ENCODE data around the gene INPP5D.

DNA sequence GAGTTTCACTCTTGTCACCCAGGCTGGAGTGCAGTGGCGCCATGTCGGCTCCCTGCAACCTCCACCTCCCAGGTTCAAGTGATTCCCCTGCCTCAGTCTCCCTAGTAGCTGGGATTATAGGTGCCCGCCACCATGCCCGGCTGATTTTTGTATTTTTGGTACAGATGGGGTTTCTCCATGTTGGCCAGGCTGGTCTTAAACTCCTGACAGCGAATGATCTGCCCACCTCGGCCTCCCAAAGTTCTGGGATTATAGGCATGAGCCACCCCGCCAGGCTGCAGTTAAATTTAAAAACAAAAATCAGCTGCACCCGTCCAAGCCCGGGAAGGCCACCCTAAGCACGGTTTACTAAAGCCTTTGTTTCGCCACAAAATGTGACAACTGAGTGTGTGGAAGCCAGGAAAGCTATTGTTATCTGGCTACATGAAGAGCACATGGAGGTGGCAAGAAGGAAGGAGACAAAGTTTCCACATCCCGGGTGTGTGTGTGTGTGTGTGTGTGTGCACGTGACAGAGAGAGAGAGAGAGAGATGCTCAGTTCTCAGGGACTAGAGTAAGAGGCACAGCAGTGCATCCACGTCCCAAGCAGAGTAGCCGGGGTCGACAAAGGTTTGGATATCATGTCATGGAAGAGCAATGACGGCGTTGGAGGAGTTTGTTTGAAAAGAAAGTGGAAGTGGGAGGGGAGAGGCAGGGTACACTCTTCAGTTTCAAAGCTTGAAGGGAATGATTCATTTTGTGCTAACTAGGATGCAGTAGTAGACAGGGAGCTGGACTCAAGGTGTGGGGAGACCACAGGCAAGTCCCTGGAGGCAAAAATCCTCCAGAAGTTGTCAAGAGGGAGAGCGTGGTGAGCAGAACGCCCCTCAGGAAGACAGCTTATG, 20.1 kb downstream of the INPP5D start:
- TF ChIP-seq RFX5 (IDR thresholded peaks at IDR 0.05; ENCODE audit: low read length) (no peak), SIN3A (IDR thresholded peaks at IDR 0.05; ENCODE audit: borderline replicate concordance, low read depth, low read length) (no peak), CHD2 (IDR thresholded peaks at IDR 0.05; ENCODE audit: low read length, partially characterized antibody) (no peak), JUND (IDR thresholded peaks at IDR 0.05) (no peak), NRF1 (IDR thresholded peaks at IDR 0.05; ENCODE audit: low read depth, low read length) (no peak), MXI1 (IDR thresholded peaks at IDR 0.05; ENCODE audit: low read depth, low read length) (no peak), RAD21 (IDR thresholded peaks at IDR 0.05; ENCODE audit: low read length) (no peak), FOXJ3 (CRISPR knock-in tag; IDR thresholded peaks at IDR 0.05) (no peak), EZH2phosphoT487 (IDR thresholded peaks at IDR 0.05; ENCODE audit: borderline replicate concordance, low read depth) (no peak)
- TF ChIP-seq, protein P1, sequence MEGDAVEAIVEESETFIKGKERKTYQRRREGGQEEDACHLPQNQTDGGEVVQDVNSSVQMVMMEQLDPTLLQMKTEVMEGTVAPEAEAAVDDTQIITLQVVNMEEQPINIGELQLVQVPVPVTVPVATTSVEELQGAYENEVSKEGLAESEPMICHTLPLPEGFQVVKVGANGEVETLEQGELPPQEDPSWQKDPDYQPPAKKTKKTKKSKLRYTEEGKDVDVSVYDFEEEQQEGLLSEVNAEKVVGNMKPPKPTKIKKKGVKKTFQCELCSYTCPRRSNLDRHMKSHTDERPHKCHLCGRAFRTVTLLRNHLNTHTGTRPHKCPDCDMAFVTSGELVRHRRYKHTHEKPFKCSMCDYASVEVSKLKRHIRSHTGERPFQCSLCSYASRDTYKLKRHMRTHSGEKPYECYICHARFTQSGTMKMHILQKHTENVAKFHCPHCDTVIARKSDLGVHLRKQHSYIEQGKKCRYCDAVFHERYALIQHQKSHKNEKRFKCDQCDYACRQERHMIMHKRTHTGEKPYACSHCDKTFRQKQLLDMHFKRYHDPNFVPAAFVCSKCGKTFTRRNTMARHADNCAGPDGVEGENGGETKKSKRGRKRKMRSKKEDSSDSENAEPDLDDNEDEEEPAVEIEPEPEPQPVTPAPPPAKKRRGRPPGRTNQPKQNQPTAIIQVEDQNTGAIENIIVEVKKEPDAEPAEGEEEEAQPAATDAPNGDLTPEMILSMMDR (IDR thresholded peaks at IDR 0.05), result no peak
- TF ChIP-seq, protein P2, sequence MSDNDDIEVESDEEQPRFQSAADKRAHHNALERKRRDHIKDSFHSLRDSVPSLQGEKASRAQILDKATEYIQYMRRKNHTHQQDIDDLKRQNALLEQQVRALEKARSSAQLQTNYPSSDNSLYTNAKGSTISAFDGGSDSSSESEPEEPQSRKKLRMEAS (IDR thresholded peaks at IDR 0.05; ENCODE audit: low read depth), result no peak
